AG09309 (cell line): Measurements from ENCODE around the gene ZNF610.
"Not testable (repeated sequence)": the region's sequence is repeated elsewhere in the genome, so short reads cannot be mapped to it uniquely, and the experiment has no call there.

Experiments used
- DNase-seq: peaks from one replicate; pipeline ENCODE4 v3.0.0-alpha.2; 2010; ENCODE audit warnings: low read depth
- H3K4me3 ChIP-seq: 2 replicates; pipeline ENCODE4 v1.5.1; 2011; ENCODE audit warnings: mild to moderate bottlenecking, low read depth, low read length, moderate library complexity; ENCODE audit not compliant: control insufficient read depth
- CTCF ChIP-seq: IDR thresholded peaks from 2 replicates; pipeline ENCODE4 v1.5.1; 2011; ENCODE audit warnings: mild to moderate bottlenecking, low read depth, low read length, inconsistent platforms; ENCODE audit not compliant: insufficient read depth, control insufficient read depth; ENCODE audit errors: missing control alignments

Gene ZNF610

GRCh38 chr19:52297601-52298364 is 38.3 kb upstream of the ZNF610 start:
- no peak for DNase-seq
- no peak for TF ChIP-seq CTCF
- H3K4me3 ChIP-seq: peak overlapping the region; percentile 87

GRCh38 chr19:52307275-52307674 is 28.8 kb upstream of the ZNF610 start:
- no peak for DNase-seq
- no peak for TF ChIP-seq CTCF
- H3K4me3 ChIP-seq: no peak overlapping the region

GRCh38 chr19:52322429-52322828 is 13.6 kb upstream of the ZNF610 start:
- no peak for TF ChIP-seq CTCF
- no peak overlapping the region for H3K4me3 ChIP-seq
- DNase-seq: no peak

GRCh38 chr19:52331757-52332156 is 4.3 kb upstream of the ZNF610 start:
- TF ChIP-seq CTCF: no peak
- H3K4me3 ChIP-seq: no peak overlapping the region
- no peak for DNase-seq

DNA sequence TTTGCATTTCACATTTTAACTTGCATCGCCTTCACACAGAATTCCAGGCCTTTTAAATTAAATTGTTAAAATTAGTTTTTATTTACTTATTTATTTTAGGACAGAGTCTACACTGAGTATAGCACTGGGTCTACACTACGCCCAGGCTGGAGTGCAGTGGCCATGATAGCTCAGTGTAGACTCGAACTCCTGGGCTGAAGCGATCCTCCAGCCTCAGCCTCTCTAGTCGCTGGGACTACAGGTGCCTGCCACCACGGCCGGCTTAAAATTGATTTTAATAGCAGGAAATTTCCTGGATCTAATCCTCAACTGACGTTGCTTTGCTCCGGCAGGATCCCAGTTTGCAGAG is 301 bp upstream of the ZNF610 start:
- peak overlapping the region; percentile 71 for H3K4me3 ChIP-seq
- TF ChIP-seq CTCF: no peak
- no peak for DNase-seq

DNA sequence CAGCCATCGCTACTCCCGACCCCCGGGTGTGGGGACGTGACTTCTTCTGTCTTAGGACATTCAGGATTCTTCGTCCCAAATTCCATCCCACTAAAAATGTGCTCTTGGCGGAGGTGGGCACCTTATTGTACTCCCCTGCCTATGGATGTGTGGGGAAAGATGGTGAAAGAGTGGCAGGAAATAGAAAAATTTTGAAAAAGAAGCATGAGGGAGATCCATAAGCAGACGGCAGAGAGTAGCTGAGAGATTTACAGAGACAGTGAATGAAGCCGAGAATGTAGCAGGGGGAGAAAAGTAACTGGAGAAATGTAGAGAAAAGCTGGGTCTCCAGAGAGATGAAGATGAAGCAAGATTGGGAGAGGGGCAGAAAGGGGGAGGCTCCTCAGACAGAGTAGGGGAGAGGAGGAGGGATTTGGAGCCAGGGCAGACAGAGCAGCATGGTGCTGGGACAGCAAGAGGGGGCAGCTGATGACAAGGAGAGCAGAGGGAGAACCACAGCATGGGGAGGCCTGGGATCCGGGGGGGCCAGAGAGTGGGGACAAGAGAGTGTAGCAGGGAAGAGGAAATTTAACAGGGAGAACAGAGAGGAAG is 843 bp downstream of the ZNF610 start:
- TF ChIP-seq CTCF: no peak
- DNase-seq: no peak
- peak overlapping the region; percentile 71 for H3K4me3 ChIP-seq

DNA sequence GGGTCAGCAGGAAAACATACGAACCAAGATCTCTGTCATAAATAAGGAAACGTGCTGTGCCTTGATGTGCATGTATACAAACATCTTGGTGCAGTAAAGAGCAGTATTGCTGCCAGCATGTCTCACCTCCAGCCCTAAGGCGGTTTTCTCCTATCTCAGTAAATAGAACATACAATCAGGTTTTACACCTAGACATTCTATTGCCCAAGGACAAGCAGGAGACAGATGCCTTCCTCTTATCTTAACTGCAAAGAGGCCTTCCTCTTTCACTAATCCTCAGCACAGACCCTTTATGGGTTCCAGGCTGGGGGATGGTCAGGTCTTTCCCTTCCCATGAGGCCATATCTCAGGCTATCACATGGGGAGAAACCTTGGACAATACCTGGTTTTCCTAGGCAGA is 3.0 kb downstream of the ZNF610 start:
- not testable (repeated sequence) for DNase-seq

More for the DNA sequence above, 3.0 kb downstream of the ZNF610 start:
- H3K4me3 ChIP-seq: not testable (repeated sequence)
